GM12878 (cell line): Measurements from ENCODE around the gene FAM98C. TPM values are rescaled to one million over a fixed set of nuclear protein-coding genes. Genes with fewer than 3 reads are reported as not detected.

Experiments
- ATF7 ChIP-seq: fragments of 450-650 bp; IDR thresholded peaks from 2 replicates; pipeline ENCODE4 v1.6.1; 2016; ENCODE audit warnings: low read depth, mild to moderate bottlenecking
- BRCA1 ChIP-seq: IDR thresholded peaks from 2 replicates; pipeline ENCODE4 v1.6.1; 2011; ENCODE audit warnings: low read depth, low read length, improper control_type of control experiment
- CBFB ChIP-seq: IDR thresholded peaks from 2 replicates; pipeline ENCODE4 v1.6.1; 2016; ENCODE audit warnings: antibody characterized with exemption, low read depth
- CBX3 ChIP-seq: fragments of 200-600 bp; sonication (generic); IDR thresholded peaks from 2 replicates; pipeline ENCODE4 v1.6.1; 2016; ENCODE audit warnings: low read depth, borderline replicate concordance
- E2F4 ChIP-seq: IDR thresholded peaks from 2 replicates; pipeline ENCODE4 v1.6.1; 2012; ENCODE audit warnings: low read depth, low read length, improper control_type of control experiment
- E4F1 ChIP-seq: fragments of 450-650 bp; IDR thresholded peaks from 2 replicates; pipeline ENCODE4 v1.6.1; 2018; ENCODE audit warnings: borderline replicate concordance, mild to moderate bottlenecking; ENCODE audit not compliant: partially characterized antibody
- ELK1 ChIP-seq: IDR thresholded peaks from 2 replicates; pipeline ENCODE4 v1.6.1; 2012; ENCODE audit warnings: low read depth, low read length, improper control_type of control experiment
- ETV6 ChIP-seq, 2 experiments: fragments of 450-650 bp in 1 of 2; IDR thresholded peaks in 1 of 2; conservative IDR thresholded peaks in 1 of 2; 2 replicates each; pipeline ENCODE4 v1.6.1; 2014; ENCODE audit warnings: antibody characterized with exemption in 1 of 2, borderline replicate concordance in 1 of 2, low read depth in 1 of 2, mild to moderate bottlenecking in 1 of 2, moderate library complexity in 1 of 2
- HCFC1 ChIP-seq: fragments of 150-350 bp; IDR thresholded peaks from 2 replicates; pipeline ENCODE4 v1.6.1; 2014; ENCODE audit warnings: low read length
- JUNB ChIP-seq: IDR thresholded peaks from 2 replicates; pipeline ENCODE4 v1.6.1; 2016; ENCODE audit warnings: antibody characterized with exemption, mild to moderate bottlenecking
- MXI1 ChIP-seq: fragments of 150-350 bp; IDR thresholded peaks from 2 replicates; pipeline ENCODE4 v1.6.1; 2011; ENCODE audit warnings: low read depth, mild to moderate bottlenecking, inconsistent platforms, low read length, improper control_type of control experiment
- MYB ChIP-seq: fragments of 150-350 bp; IDR thresholded peaks from 2 replicates; pipeline ENCODE4 v1.6.1; 2014; ENCODE audit warnings: mild to moderate bottlenecking, low read depth, low read length, borderline replicate concordance
- NR2C1 ChIP-seq: fragments of 450-650 bp; IDR thresholded peaks from 2 replicates; pipeline ENCODE4 v1.6.1; 2017; ENCODE audit warnings: antibody characterized with exemption, mild to moderate bottlenecking, moderate library complexity
- NRF1 ChIP-seq: conservative IDR thresholded peaks from 2 replicates; pipeline ENCODE4 v1.6.1; 2011; ENCODE audit warnings: mild to moderate bottlenecking, low read depth, low read length, improper control_type of control experiment
- SUPT20H ChIP-seq: IDR thresholded peaks from 2 replicates; pipeline ENCODE4 v1.6.1; 2011; ENCODE audit warnings: low read depth, mild to moderate bottlenecking, low read length, moderate library complexity, borderline replicate concordance; ENCODE audit not compliant: control insufficient read depth
- ZBED1 ChIP-seq: IDR thresholded peaks from 2 replicates; pipeline ENCODE4 v1.6.1; 2016; ENCODE audit warnings: borderline replicate concordance
- ZBTB11 ChIP-seq: fragments of 450-650 bp; formaldehyde crosslinking; IDR thresholded peaks from 2 replicates; pipeline ENCODE4 v1.5.0; 2022; ENCODE audit warnings: mild to moderate bottlenecking, missing genetic modification characterization
- ZBTB4 ChIP-seq: fragments of 450-650 bp; formaldehyde crosslinking; IDR thresholded peaks from 2 replicates; pipeline ENCODE4 v1.4.0; 2022; ENCODE audit warnings: mild to moderate bottlenecking, moderate library complexity
- polyA plus RNA-seq, 11 experiments: library from polyadenylated mRNA; depleted of rRNA in 4 of 11; unstranded in 6 of 11; stranded (reverse) in 5 of 11; fragments of >200 nt; fragmentation: Nextera tagmentation in 4 of 11; fragmentation: Illumina TruSeq in 1 of 11; extraction: Ambion mirVana in 4 of 11; extraction: Trizol in 1 of 11; gene quantifications; 1 replicate in 1 of 11; 2 replicates in 10 of 11; pipeline versions ENCODE4 v1.2.1 to v1.2.3, GENCODE V29; 2011 to 2016; ENCODE audit warnings: inconsistent platforms in 2 of 11, missing spikeins in 2 of 11, low read depth in 1 of 11
- total RNA-seq, 4 experiments: library from RNA; depleted of rRNA in 3 of 4; stranded (reverse); fragments of >200 nt in 3 of 4; fragmentation: Illumina TruSeq in 1 of 4; extraction: Trizol in 1 of 4; gene quantifications; 2 replicates each; pipeline versions ENCODE4 v1.2.1 to v1.2.3, GENCODE V29; 2013 to 2021

The FAM98C gene
- total and polyA plus RNA-seq, 10 of the 15 experiments (the other 5 are each of a cell fraction or from before 2014, with no cell fraction given) = 1.4 to 17.2 (median 9.5) TPM

- TF ChIP-seq MYB = no peak
- TF ChIP-seq HCFC1 = no peak
- TF ChIP-seq ATF7 = no peak
- 0 out of 2 replicates have a peak, but pooled peaks have one; percentile 20 for TF ChIP-seq JUNB
- TF ChIP-seq NRF1 = no peak
- no peak for TF ChIP-seq CBFB
- no peak for TF ChIP-seq ZBTB4 (CRISPR knock-in tag)
- no peak for TF ChIP-seq BRCA1
- no peak for TF ChIP-seq MXI1
- no peak for TF ChIP-seq E4F1
- TF ChIP-seq ZBED1 = no peak
- 0 out of 4 replicates have a peak, but pooled peaks of 1 of the 2 experiments have one; percentile 16 for TF ChIP-seq ETV6 (conservative IDR thresholded peaks at IDR 0.05 in 1 of 2, IDR thresholded peaks at IDR 0.05 in 1 of 2; ENCODE audit: borderline replicate concordance in 1 of 2, low read depth in 1 of 2)
- no peak for TF ChIP-seq ZBTB11
- no peak for TF ChIP-seq ELK1
- TF ChIP-seq CBX3 = no peak
- no peak for TF ChIP-seq E2F4
- no peak for TF ChIP-seq SUPT20H
- no peak for TF ChIP-seq NR2C1
These were observed 23.0 kb downstream of the FAM98C start, which contains the start of gene RASGRP4 (continued) for GRCh38 chr19:38425810-38426466.
